Neural progenitor cell (in vitro differentiated cells): Measurements from ENCODE around the gene HK2. TPM values are rescaled to one million over a fixed set of nuclear protein-coding genes. Genes with fewer than 3 reads are reported as not detected.

ENCODE experiments used
- DNase-seq: peaks from one replicate; pipeline ENCODE4 v3.0.0-alpha.2; 2016; ENCODE audit warnings: low spot score
- H2AFZ ChIP-seq: fragments of 200-600 bp; sonication (generic); replicated peaks from 2 replicates; pipeline ENCODE4 v1.6.1; 2016; ENCODE audit warnings: antibody characterized with exemption
- H3F3A ChIP-seq: fragments of 200-600 bp; sonication (generic); 2 replicates; pipeline ENCODE4 v1.6.1; 2016; ENCODE audit warnings: antibody characterized with exemption, low read depth
- H3K27ac ChIP-seq: fragments of 200-600 bp; sonication (generic); 2 replicates; pipeline ENCODE4 v1.5.1; 2016; ENCODE audit warnings: mild to moderate bottlenecking
- H3K27me3 ChIP-seq: fragments of 200-600 bp; sonication (generic); 2 replicates; pipeline ENCODE4 v1.6.1; 2016; ENCODE audit warnings: mild to moderate bottlenecking, moderate library complexity
- H3K36me3 ChIP-seq: fragments of 200-600 bp; sonication (generic); 2 replicates; pipeline ENCODE4 v1.5.1; 2016
- H3K4me1 ChIP-seq: fragments of 200-600 bp; sonication (generic); 2 replicates; pipeline ENCODE4 v1.6.1; 2016; ENCODE audit warnings: mixed run types
- H3K4me2 ChIP-seq: fragments of 200-600 bp; sonication (generic); 2 replicates; pipeline ENCODE4 v1.6.1; 2016
- H3K4me3 ChIP-seq: fragments of 200-600 bp; sonication (generic); 2 replicates; pipeline ENCODE4 v1.5.1; 2016
- H3K79me2 ChIP-seq: fragments of 200-600 bp; sonication (generic); 2 replicates; pipeline ENCODE4 v1.6.1; 2016; ENCODE audit warnings: low read depth
- H3K9ac ChIP-seq: fragments of 200-600 bp; sonication (generic); 2 replicates; pipeline ENCODE4 v1.6.1; 2016
- H3K9me3 ChIP-seq: fragments of 200-600 bp; sonication (generic); 2 replicates; pipeline ENCODE4 v1.5.1; 2016; ENCODE audit warnings: low read depth
- H4K20me1 ChIP-seq: fragments of 200-600 bp; sonication (generic); 2 replicates; pipeline ENCODE4 v1.6.1; 2016; ENCODE audit warnings: low read depth
- H3K27ac Mint-ChIP-seq: 3 replicates; pipeline ENCODE4 v1.8.0; 2021; ENCODE audit warnings: mixed read lengths
- H3K27me3 Mint-ChIP-seq: 2 replicates; pipeline ENCODE4 v1.8.0; 2022; ENCODE audit warnings: low read depth, mild to moderate bottlenecking, inconsistent platforms, moderate library complexity, mixed read lengths; ENCODE audit not compliant: insufficient read depth
- H3K36me3 Mint-ChIP-seq: 3 replicates; pipeline ENCODE4 v1.8.0; 2021; ENCODE audit warnings: mixed read lengths
- H3K4me1 Mint-ChIP-seq: 3 replicates; pipeline ENCODE4 v1.8.0; 2021; ENCODE audit warnings: mixed read lengths
- H3K4me3 Mint-ChIP-seq: 3 replicates; pipeline ENCODE4 v1.8.0; 2021; ENCODE audit warnings: mild to moderate bottlenecking, moderate library complexity, mixed read lengths
- H3K9me3 Mint-ChIP-seq: 3 replicates; pipeline ENCODE4 v1.8.0; 2020; ENCODE audit warnings: mixed read lengths
- CTCF ChIP-seq: fragments of 200-600 bp; sonication (generic); IDR thresholded peaks from 2 replicates; pipeline ENCODE4 v1.5.1; 2017; ENCODE audit warnings: antibody characterized with exemption, mild to moderate bottlenecking
- EZH2 ChIP-seq: fragments of 200-600 bp; sonication (generic); IDR thresholded peaks from 2 replicates; pipeline ENCODE4 v1.6.1; 2017; ENCODE audit warnings: antibody characterized with exemption, mild to moderate bottlenecking, moderate library complexity
- EZH2phosphoT487 ChIP-seq: fragments of 200-600 bp; sonication (generic); IDR thresholded peaks from 2 replicates; pipeline ENCODE4 v1.6.1; 2017; ENCODE audit warnings: antibody characterized with exemption
- total RNA-seq: library from RNA; depleted of rRNA; stranded (reverse); fragments of >200 nt; gene quantifications from 2 replicates; pipeline ENCODE4 v1.2.3, GENCODE V29; 2015; ENCODE audit warnings: low replicate concordance

HK2 gene
- total RNA-seq, 1 donor from 2014 or later = 61.8 TPM

- H3K27ac Mint-ChIP-seq = no peak overlapping the region
- H3K9ac ChIP-seq = no peak overlapping the region
- H4K20me1 ChIP-seq = no peaks in the 10 kb centered on the region
- H3K79me2 ChIP-seq = no peaks in the 10 kb centered on the region
- no peaks in the 10 kb centered on the region for H3K9me3 Mint-ChIP-seq
- peak overlapping the region; percentile 7 for H3K4me2 ChIP-seq
- H3K4me1 ChIP-seq = peaks cover 12% of the 10 kb centered on the region
- no peaks in the 10 kb centered on the region for H3K36me3 ChIP-seq
- DNase-seq = peak; percentile 38
- no peak overlapping the region for H2AFZ ChIP-seq
- H3K36me3 Mint-ChIP-seq = peaks cover 3% of the 10 kb centered on the region
- H3F3A ChIP-seq = peaks cover 12% of the 10 kb centered on the region
- H3K9me3 ChIP-seq = no peaks in the 10 kb centered on the region
- no peak for TF ChIP-seq EZH2phosphoT487
- TF ChIP-seq EZH2 = no peak
- no peak for TF ChIP-seq CTCF
- no peak overlapping the region for H3K27ac ChIP-seq
- H3K4me3 ChIP-seq = no peak overlapping the region
- H3K27me3 ChIP-seq = peaks cover 4% of the 10 kb centered on the region
- H3K27me3 Mint-ChIP-seq = peaks cover 14% of the 10 kb centered on the region
- no peak overlapping the region for H3K4me3 Mint-ChIP-seq
- peaks cover 20% of the 10 kb centered on the region for H3K4me1 Mint-ChIP-seq
These were observed 91.4 kb downstream of the HK2 start for GRCh38 chr2:74925361-74925786.

DNA sequence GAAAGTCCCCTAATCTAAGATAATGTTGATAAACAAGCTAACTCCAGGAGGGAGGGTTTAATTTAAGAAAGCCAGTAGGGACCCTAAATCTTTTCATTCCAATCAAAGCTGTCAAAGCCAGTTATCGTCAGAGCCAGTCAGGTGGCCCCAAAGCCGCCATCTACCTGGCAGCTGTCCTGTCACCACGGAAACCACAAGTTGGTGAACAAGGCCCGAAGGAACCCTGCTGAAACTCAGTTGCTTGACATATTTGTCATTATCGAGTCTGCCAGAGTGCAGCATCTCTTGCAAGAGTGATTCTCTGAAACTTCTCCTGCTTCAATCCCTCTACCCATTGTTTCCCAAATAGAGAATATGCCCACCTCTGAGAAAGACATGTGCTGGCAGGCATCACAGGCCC, 93.7 kb downstream of the HK2 start:
- no peaks in the 10 kb centered on the region for H3K27me3 ChIP-seq
- H2AFZ ChIP-seq = no peak overlapping the region
- H3K9ac ChIP-seq = no peak overlapping the region
- H3K27me3 Mint-ChIP-seq = peaks cover 12% of the 10 kb centered on the region
- DNase-seq = peak; percentile 36
- H3K27ac ChIP-seq = no peak overlapping the region
- peak overlapping the region; percentile 11 for H3K4me3 Mint-ChIP-seq
- H3K27ac Mint-ChIP-seq = peak overlapping the region; percentile 80
- H4K20me1 ChIP-seq = no peaks in the 10 kb centered on the region
- H3K4me1 ChIP-seq = peaks cover 12% of the 10 kb centered on the region
- peaks cover 3% of the 10 kb centered on the region for H3K36me3 Mint-ChIP-seq
- H3F3A ChIP-seq = peaks cover 12% of the 10 kb centered on the region
- H3K9me3 ChIP-seq = no peaks in the 10 kb centered on the region
- H3K9me3 Mint-ChIP-seq = no peaks in the 10 kb centered on the region
- H3K4me3 ChIP-seq = no peak overlapping the region
- TF ChIP-seq CTCF = no peak
- no peaks in the 10 kb centered on the region for H3K36me3 ChIP-seq
- no peaks in the 10 kb centered on the region for H3K79me2 ChIP-seq
- peaks cover 20% of the 10 kb centered on the region for H3K4me1 Mint-ChIP-seq
- H3K4me2 ChIP-seq = no peak overlapping the region

DNA sequence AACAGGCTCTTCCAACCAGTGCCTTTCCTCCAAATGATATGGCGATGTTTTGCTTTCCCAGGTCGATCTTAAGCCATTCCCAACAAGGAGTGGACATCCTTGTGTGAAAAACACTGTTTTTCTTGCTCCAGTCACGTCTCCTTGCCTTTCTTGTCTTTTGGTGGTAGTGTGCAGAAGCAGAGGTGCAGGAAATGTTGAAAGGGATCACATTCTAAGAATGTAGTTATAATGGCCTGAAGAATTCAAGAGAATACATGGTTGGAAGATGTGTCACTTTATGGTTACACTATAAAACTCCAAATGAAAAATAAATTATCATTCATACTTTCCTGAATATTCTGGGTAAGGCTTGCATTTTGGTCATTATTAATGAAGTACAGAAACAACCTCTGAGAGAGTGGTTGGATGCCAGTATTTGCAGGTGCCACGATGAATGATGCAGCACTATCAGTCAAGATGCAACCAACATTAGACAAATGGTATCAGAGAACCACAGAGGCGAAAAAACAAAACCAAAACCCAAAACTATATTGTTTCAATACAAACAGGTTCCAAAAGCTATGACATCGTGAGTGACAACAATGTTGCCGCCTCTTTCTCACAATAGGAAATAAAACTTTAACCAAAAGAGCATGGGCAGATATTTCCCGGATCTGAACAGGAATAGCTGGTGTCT, 97.0 kb downstream of the HK2 start:
- no peaks in the 10 kb centered on the region for H3K27me3 ChIP-seq
- Mint-ChIP-seq H3K27me3 (peaks cover 5% of the 10 kb centered on the region), H3K4me3 (no peak overlapping the region), H3K27ac (no peak overlapping the region), H3K9me3 (no peaks in the 10 kb centered on the region), H3K4me1 (peaks cover 20% of the 10 kb centered on the region), H3K36me3 (peaks cover 3% of the 10 kb centered on the region)
- DNase-seq = no peak
- peaks cover 4% of the 10 kb centered on the region for H3F3A ChIP-seq
- no peak overlapping the region for H2AFZ ChIP-seq
- H3K79me2 ChIP-seq = no peaks in the 10 kb centered on the region
- H3K4me2 ChIP-seq = no peak overlapping the region
- H3K4me1 ChIP-seq = peaks cover 4% of the 10 kb centered on the region
- H3K36me3 ChIP-seq = no peaks in the 10 kb centered on the region
- no peaks in the 10 kb centered on the region for H4K20me1 ChIP-seq
- no peak overlapping the region for H3K4me3 ChIP-seq
- no peaks in the 10 kb centered on the region for H3K9me3 ChIP-seq
- H3K27ac ChIP-seq = no peak overlapping the region
- TF ChIP-seq CTCF (no peak), EZH2phosphoT487 (no peak), EZH2 (no peak)
- H3K9ac ChIP-seq = no peak overlapping the region
